ENCODE data around the gene ETV7. TPM values are rescaled to one million over a fixed set of nuclear protein-coding genes. Genes with fewer than 3 reads are reported as not detected.
"Not testable (repeated sequence)": the region's sequence is repeated elsewhere in the genome, so short reads cannot be mapped to it uniquely, and the experiment has no call there.

ETV7 gene
- total RNA-seq, 1 donor: 0.73 TPM

DNA sequence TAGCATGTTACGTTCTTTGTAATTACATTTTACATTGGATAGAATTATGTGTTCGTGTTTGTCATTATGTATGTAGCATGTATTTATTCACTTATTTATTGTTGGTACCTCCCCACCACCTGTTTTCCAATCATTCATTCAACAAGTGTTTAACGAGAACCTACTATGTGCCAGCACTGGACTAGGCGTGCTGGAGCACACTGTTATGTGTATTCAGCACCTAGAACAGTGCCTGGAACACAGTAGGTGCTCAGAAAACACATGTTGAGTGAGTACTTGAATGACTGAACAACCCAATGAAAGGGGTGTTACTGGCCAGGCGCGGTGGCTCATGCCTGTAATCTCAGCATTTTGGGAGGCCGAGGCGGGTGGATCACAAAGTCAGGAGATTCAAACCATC is 11.3 kb downstream of the ETV7 start:
- H3K4me1 ChIP-seq (ENCODE audit: insufficient read depth, low read length): no peaks in the 10 kb centered on the region
- no peak overlapping the region for H3K4me3 ChIP-seq (ENCODE audit: low read length)
- H3K9me3 ChIP-seq (ENCODE audit: low read depth, low read length): no peaks in the 10 kb centered on the region
- H3K27me3 ChIP-seq (ENCODE audit: insufficient read depth, low read length): no peaks in the 10 kb centered on the region

GRCh38 chr6:36375644-36376155 is 11.8 kb downstream of the ETV7 start:
- H3K27me3 ChIP-seq (ENCODE audit: insufficient read depth, low read length): no peaks in the 10 kb centered on the region
- H3K4me3 ChIP-seq (ENCODE audit: low read length): no peak overlapping the region
- H3K4me1 ChIP-seq (ENCODE audit: insufficient read depth, low read length): no peaks in the 10 kb centered on the region
- no peaks in the 10 kb centered on the region for H3K9me3 ChIP-seq (ENCODE audit: low read depth, low read length)

DNA sequence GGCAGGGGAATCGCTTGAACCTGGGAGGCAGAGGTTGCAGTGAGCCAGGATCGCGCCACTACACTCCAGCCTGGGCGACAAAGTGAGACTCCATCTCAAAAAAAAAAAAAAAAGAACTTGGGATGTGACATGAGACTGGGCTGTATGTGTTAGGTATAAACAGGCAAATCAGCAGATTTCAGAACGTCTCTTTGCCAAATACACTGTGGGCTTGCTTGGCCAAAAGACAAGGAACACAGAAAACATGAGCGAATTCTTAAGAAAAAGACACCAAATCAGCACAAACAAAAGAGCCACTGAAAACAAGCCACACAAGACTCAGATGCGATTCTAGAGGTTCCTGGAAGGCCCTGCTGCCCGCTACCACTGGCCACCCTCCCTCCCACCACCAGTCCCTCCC is 12.5 kb downstream of the ETV7 start:
- H3K4me3 ChIP-seq (ENCODE audit: low read length): no peak overlapping the region
- peaks cover 5% of the 10 kb centered on the region for H3K4me1 ChIP-seq (ENCODE audit: insufficient read depth, low read length)
- no peaks in the 10 kb centered on the region for H3K27me3 ChIP-seq (ENCODE audit: insufficient read depth, low read length)
- H3K9me3 ChIP-seq (ENCODE audit: low read depth, low read length): no peaks in the 10 kb centered on the region

DNA sequence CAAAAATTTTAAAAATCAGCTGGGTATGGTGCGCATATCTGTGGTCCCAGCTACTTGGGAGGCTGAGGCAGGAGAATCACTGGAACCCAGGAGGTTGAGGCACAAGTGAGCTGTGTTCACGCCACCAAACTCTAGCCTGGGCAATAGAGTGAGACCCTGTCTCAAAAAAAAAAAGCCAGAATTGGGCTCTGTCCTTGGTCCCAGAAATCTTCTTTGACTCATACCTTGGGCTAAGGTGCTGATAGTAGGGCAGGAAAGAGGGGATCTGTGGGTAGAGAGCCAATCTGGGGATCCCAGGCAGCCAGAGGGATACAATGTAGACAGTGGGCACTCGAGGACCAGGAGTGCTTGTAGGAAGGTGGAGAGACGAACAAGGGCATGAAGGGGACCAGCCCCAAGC is 13.3 kb downstream of the ETV7 start:
- Histone ChIP-seq H3K9me3 (ENCODE audit: low read depth, low read length) (no peaks in the 10 kb centered on the region), H3K4me1 (ENCODE audit: insufficient read depth, low read length) (peaks cover 12% of the 10 kb centered on the region), H3K4me3 (ENCODE audit: low read length) (no peak overlapping the region), H3K27me3 (ENCODE audit: insufficient read depth, low read length) (no peaks in the 10 kb centered on the region)

- H3K4me1 ChIP-seq (ENCODE audit: insufficient read depth, low read length): peaks cover 19% of the 10 kb centered on the region
- no peaks in the 10 kb centered on the region for H3K9me3 ChIP-seq (ENCODE audit: low read depth, low read length)
- H3K4me3 ChIP-seq (ENCODE audit: low read length): no peak overlapping the region
- no peaks in the 10 kb centered on the region for H3K27me3 ChIP-seq (ENCODE audit: insufficient read depth, low read length)
Measured at GRCh38 chr6:36373368-36374019, 14.0 kb downstream of the ETV7 start.

DNA sequence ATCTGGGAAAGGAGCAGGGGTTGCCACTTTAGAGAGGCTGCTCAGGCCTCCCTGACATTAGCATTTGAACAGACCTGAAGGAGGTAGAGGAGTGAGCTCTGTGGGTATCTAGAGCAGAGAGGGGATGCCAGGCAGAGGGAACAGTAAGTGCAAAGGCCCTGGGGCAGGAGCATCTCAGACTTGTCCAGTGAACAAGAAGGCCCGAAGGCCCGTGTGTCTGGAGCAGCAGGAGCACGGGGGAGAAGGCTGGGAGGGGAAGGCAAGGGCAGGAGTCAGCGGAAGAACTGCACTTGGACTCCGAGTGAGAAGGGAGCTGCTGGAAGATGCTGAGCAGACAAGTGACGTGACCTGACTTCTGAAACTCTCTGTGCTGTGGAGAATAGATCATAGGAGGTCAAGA is 15.4 kb downstream of the ETV7 start:
- H3K4me3 ChIP-seq (ENCODE audit: low read length): no peak overlapping the region
- no peaks in the 10 kb centered on the region for H3K9me3 ChIP-seq (ENCODE audit: low read depth, low read length)
- peaks cover 25% of the 10 kb centered on the region for H3K4me1 ChIP-seq (ENCODE audit: insufficient read depth, low read length)

GRCh38 chr6:36371211-36371610 is 16.3 kb downstream of the ETV7 start:
- H3K4me3 ChIP-seq (ENCODE audit: low read length): no peak overlapping the region
- no peaks in the 10 kb centered on the region for H3K27me3 ChIP-seq (ENCODE audit: insufficient read depth, low read length)
- H3K9me3 ChIP-seq (ENCODE audit: low read depth, low read length): no peaks in the 10 kb centered on the region
- H3K4me1 ChIP-seq (ENCODE audit: insufficient read depth, low read length): peaks cover 25% of the 10 kb centered on the region

More for the DNA sequence above, 15.4 kb downstream of the ETV7 start:
- no peaks in the 10 kb centered on the region for H3K27me3 ChIP-seq (ENCODE audit: insufficient read depth, low read length)

DNA sequence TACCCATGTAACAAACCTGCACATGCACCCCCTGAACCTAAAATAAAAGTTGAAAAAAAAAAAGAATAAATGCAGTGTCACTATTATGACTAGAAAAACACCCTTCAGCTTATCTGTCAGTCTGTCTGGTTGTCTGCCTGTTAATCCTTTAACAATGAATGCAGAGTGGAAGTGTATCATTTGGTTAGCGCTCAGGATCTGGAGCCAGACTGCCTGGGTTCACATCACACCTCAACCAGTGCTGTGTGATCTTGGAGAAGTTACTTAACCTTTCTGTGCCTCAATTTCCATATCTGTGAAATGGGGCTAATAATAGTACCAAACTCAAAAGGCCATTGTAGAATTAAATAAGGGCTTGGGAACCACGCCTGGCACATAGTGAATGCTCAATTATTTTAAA is 16.8 kb downstream of the ETV7 start:
- Histone ChIP-seq H3K27me3 (ENCODE audit: insufficient read depth, low read length) (no peaks in the 10 kb centered on the region), H3K4me1 (ENCODE audit: insufficient read depth, low read length) (peaks cover 25% of the 10 kb centered on the region), H3K9me3 (ENCODE audit: low read depth, low read length) (no peaks in the 10 kb centered on the region), H3K4me3 (ENCODE audit: low read length) (no peak overlapping the region)

DNA sequence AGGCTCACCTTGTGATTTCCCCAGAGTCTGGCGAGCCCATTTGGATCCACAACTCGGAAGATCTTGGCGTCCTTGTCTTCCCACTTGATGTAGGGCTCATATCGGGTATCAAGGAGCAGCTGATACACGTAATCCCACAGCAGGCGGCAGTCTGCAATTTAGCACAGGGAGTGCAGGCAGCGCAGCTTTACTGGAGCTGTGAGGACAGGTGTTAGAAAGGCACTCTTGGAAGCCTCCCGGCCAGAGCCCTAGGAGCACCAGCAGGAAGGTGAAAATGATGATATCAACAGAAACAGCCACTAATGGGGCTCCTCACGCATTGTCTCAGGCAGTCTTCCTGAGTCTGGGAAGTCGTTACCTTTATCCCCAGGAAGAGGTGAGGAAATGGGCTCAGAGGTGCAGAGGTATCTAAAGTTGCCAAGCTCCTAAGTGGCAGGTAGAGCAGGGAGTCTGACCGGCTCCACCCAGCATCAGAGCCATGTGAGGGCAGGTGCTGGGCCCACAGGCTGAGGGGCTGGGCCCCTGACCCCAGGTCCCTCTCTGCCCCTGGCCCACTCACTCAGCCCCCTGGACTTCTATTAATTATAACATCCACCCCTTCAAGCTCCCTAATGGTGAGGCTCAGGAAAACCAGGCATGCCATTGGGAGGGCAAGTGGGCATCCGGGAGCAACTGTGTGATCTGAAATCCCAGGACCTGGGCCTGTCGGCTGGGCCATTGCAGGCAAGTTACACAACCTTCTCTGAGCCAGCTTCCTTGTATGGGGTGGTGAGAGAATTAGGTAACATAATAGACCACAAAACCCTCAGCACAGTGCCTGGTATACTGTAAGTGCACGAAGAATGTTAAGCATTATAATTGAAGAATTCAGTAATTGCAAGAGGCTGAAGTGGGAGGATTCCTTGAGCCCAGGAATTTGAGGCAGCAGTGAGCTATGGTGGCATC is 18.3 kb downstream of the ETV7 start:
- no peak overlapping the region for H3K4me3 ChIP-seq (ENCODE audit: low read length)
- no peaks in the 10 kb centered on the region for H3K9me3 ChIP-seq (ENCODE audit: low read depth, low read length)
- peaks cover 31% of the 10 kb centered on the region for H3K4me1 ChIP-seq (ENCODE audit: insufficient read depth, low read length)

GRCh38 chr6:36368421-36368820 is 19.0 kb downstream of the ETV7 start:
- Histone ChIP-seq H3K4me1 (ENCODE audit: insufficient read depth, low read length) (peaks cover 31% of the 10 kb centered on the region), H3K4me3 (ENCODE audit: low read length) (no peak overlapping the region), H3K9me3 (ENCODE audit: low read depth, low read length) (no peaks in the 10 kb centered on the region), H3K27me3 (ENCODE audit: insufficient read depth, low read length) (no peaks in the 10 kb centered on the region)

More for the DNA sequence above, 18.3 kb downstream of the ETV7 start:
- no peaks in the 10 kb centered on the region for H3K27me3 ChIP-seq (ENCODE audit: insufficient read depth, low read length)

- Histone ChIP-seq H3K9me3 (ENCODE audit: low read depth, low read length) (no peaks in the 10 kb centered on the region), H3K4me1 (ENCODE audit: insufficient read depth, low read length) (peaks cover 38% of the 10 kb centered on the region), H3K27me3 (ENCODE audit: insufficient read depth, low read length) (no peaks in the 10 kb centered on the region), H3K4me3 (ENCODE audit: low read length) (no peak overlapping the region)
Measured at GRCh38 chr6:36367743-36368142, 19.7 kb downstream of the ETV7 start.

DNA sequence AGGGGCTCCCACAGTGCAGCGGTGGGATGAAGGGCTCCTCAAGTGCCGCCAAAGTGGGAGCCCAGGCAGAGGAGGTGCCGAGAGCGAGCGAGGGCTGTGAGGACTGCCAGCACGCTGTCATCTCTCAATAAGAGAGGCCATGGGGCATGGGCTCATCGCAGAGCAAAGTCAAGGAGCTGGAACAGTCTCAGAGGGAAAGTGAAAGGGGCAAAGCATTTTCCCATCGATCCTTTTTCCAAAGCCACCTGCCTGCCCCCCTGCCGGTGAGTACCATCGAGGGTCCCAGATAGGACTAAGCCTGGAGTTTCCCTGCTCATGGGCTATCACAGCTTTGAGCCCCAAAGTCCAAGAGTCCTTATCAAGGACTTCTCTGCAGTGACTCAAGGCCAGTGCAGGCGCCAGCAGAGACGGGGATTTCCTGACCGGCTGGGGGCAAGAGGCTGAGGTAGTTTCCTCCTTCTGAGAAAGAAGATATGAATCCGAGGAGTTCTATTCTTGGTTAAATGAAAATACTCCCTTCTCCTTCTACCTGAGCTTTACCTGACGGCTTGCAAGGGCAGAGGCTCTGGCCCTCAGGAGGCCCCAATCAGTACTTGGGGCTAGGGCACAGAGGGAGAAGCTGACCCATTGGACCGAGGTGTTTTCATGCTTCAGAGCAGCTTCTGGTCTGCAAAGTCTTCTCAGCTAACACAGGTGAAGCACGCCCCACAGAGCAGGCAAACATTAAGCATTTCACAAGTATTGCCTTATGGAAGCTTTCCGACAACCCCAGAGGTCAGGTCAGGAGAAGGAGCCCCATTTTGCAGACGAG is 22.6 kb downstream of the ETV7 start:
- peaks cover 43% of the 10 kb centered on the region for H3K4me1 ChIP-seq (ENCODE audit: insufficient read depth, low read length)
- no peak overlapping the region for H3K4me3 ChIP-seq (ENCODE audit: low read length)
- H3K9me3 ChIP-seq (ENCODE audit: low read depth, low read length): no peaks in the 10 kb centered on the region
- H3K27me3 ChIP-seq (ENCODE audit: insufficient read depth, low read length): no peaks in the 10 kb centered on the region

DNA sequence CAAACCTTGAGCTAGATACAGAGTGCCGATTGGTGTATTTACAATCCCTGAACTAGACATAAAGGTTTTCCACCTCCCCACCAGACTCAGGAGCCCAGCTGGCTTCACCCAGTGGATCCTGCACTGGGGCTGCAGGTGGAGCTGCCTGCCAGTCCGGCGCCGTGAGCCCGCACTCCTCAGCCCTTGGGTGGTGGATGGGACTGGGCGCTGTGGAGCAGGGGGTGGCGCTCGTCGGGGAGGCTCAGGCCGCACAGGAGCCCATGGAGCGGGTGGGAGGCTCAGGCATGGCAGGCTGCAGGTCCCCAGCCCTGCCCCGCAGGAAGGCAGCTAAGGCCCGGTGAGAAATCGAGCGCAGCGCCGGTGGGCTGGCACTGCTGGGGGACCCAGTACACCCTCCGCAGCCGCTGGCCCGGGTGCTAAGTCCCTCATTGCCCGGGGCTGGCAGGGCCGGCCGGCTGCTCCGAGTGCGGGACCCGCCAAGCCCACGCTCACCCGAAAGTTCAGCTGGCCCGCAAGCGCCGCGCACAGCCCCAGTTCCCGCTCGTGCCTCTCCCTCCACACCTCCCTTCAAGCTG is 23.3 kb downstream of the ETV7 start:
- peaks cover 36% of the 10 kb centered on the region for H3K4me1 ChIP-seq (ENCODE audit: insufficient read depth, low read length)
- H3K9me3 ChIP-seq (ENCODE audit: low read depth, low read length); H3K4me3 ChIP-seq (ENCODE audit: low read length); H3K27me3 ChIP-seq (ENCODE audit: insufficient read depth, low read length): not testable (repeated sequence)

- peaks cover 28% of the 10 kb centered on the region for H3K4me1 ChIP-seq (ENCODE audit: insufficient read depth, low read length)
- not testable (repeated sequence) for H3K4me3 ChIP-seq (ENCODE audit: low read length)
Measured at GRCh38 chr6:36363371-36363752, 24.1 kb downstream of the ETV7 start.

More at GRCh38 chr6:36363371-36363752, 24.1 kb downstream of the ETV7 start:
- not testable (repeated sequence) for H3K9me3 ChIP-seq (ENCODE audit: low read depth, low read length); H3K27me3 ChIP-seq (ENCODE audit: insufficient read depth, low read length)

Measured in mononuclear cell (primary cell).